B cell (primary cell): Measurements from ENCODE around the gene TLL2.

Experiments used
- EZH2 ChIP-seq: IDR thresholded peaks from 2 replicates; pipeline ENCODE4 v1.6.1; 2012; ENCODE audit warnings: borderline replicate concordance, low read depth, mild to moderate bottlenecking, moderate library complexity, low read length; ENCODE audit not compliant: insufficient read depth, poor library complexity, severe bottlenecking
- TF ChIP-seq, protein P1 (sequence below): fragments of 200-600 bp; IDR thresholded peaks from one replicate; pipeline ENCODE4 v1.8.0; 2022; ENCODE audit warnings: antibody characterized with exemption, mild to moderate bottlenecking

DNA sequence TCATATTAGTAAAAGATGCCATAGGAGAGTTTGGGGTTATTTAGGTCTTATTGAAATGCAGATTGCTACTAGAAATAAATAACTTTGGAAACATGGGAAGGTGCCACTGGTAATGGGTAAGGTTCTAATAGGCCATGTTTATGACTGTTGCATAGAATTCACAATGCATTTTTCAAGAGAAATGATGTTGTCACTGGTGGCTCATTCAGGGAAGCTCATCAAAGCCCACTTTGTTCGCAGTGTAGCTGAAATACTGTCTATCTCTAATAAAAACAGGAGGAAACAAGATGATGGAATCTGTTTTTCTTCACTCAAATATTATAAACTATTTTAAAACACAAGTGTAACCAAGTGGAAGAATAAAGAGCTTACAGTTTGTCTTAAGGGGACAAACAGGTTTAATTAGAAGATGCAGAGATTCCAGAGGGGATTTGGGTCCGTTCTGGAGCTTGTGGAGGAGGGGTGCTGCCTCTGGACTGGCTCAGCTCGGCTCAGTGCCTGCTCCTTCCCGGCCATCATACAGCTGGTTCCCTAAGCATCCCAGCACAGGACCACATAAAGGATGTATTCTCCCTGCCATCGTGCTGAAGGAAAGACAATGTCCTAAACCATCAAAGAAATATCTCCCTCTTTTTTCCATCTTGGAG lies 175.3 kb downstream of the TLL2 start:
- TF ChIP-seq, protein P1, sequence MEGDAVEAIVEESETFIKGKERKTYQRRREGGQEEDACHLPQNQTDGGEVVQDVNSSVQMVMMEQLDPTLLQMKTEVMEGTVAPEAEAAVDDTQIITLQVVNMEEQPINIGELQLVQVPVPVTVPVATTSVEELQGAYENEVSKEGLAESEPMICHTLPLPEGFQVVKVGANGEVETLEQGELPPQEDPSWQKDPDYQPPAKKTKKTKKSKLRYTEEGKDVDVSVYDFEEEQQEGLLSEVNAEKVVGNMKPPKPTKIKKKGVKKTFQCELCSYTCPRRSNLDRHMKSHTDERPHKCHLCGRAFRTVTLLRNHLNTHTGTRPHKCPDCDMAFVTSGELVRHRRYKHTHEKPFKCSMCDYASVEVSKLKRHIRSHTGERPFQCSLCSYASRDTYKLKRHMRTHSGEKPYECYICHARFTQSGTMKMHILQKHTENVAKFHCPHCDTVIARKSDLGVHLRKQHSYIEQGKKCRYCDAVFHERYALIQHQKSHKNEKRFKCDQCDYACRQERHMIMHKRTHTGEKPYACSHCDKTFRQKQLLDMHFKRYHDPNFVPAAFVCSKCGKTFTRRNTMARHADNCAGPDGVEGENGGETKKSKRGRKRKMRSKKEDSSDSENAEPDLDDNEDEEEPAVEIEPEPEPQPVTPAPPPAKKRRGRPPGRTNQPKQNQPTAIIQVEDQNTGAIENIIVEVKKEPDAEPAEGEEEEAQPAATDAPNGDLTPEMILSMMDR = no peak
- TF ChIP-seq EZH2 = no peak
